ENCODE results near the gene H3-3A. TPM values are rescaled to one million over a fixed set of nuclear protein-coding genes. Genes with fewer than 3 reads are reported as not detected.

H3-3A gene
- total and polyA plus RNA-seq, 8 donors = 444 to 1,270 (median 1,187) TPM

DNA sequence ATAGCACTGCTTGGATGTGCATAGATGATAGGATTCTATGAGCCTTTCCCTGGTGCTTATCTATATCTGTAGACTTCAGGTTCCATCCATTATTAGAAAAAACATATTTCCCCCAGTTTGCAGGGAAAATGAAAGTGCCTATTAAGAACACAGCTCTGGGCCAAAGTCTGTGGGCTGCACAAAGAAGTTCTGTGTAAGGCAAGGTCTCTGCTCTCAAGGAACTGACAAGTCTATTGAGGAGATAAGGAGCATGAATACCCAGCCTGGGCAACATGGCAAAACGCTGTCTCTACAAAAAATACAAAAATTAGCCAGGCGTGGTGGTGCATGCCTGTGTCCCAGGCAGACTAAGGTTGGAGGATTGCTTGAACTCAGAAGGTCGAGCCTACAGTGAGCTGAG is 41.1 kb upstream of the H3-3A start:
- intact Hi-C loops (cut with DNase I) = no loop called here
- ATAC-seq (no peak), DNase-seq (no peak)
- Histone ChIP-seq H3K27me3 (no peaks in the 10 kb centered on the region), H3K27ac (no peak overlapping the region), H3K9me3 (no peaks in the 10 kb centered on the region), H3K36me3 (no peaks in the 10 kb centered on the region), H3K4me3 (no peak overlapping the region), H3K4me1 (no peaks in the 10 kb centered on the region)
- TF ChIP-seq, protein P1, sequence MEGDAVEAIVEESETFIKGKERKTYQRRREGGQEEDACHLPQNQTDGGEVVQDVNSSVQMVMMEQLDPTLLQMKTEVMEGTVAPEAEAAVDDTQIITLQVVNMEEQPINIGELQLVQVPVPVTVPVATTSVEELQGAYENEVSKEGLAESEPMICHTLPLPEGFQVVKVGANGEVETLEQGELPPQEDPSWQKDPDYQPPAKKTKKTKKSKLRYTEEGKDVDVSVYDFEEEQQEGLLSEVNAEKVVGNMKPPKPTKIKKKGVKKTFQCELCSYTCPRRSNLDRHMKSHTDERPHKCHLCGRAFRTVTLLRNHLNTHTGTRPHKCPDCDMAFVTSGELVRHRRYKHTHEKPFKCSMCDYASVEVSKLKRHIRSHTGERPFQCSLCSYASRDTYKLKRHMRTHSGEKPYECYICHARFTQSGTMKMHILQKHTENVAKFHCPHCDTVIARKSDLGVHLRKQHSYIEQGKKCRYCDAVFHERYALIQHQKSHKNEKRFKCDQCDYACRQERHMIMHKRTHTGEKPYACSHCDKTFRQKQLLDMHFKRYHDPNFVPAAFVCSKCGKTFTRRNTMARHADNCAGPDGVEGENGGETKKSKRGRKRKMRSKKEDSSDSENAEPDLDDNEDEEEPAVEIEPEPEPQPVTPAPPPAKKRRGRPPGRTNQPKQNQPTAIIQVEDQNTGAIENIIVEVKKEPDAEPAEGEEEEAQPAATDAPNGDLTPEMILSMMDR (IDR thresholded peaks at IDR 0.05) = no peak

DNA sequence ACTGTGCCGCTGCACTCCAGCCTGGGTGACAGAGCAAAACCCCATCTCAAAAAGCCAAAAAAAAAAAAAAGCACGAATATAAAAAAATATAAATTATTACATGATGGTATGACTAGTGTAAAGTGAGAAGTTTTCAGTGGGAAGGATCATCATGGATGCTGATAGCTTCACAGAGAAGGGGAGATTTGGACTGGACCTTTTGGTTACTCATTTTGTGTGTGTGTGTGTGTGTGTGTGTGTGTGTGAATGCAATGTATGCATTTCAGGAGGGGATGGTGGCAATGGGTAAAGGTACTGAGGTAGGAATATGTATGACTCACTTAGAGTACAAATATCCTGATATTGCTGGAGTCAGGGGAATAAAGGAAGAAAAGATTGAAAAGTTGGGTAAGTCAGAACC is 40.7 kb upstream of the H3-3A start:
- TF ChIP-seq, protein P1 (IDR thresholded peaks at IDR 0.05) = no peak
- H3K27ac ChIP-seq = no peak overlapping the region
- no peak for ATAC-seq
- H3K9me3 ChIP-seq = no peaks in the 10 kb centered on the region
- H3K27me3 ChIP-seq = no peaks in the 10 kb centered on the region
- H3K4me3 ChIP-seq = no peak overlapping the region
- H3K36me3 ChIP-seq = no peaks in the 10 kb centered on the region
- H3K4me1 ChIP-seq = no peaks in the 10 kb centered on the region
- intact Hi-C loops (cut with DNase I) = no loop called here
- DNase-seq = no peak

DNA sequence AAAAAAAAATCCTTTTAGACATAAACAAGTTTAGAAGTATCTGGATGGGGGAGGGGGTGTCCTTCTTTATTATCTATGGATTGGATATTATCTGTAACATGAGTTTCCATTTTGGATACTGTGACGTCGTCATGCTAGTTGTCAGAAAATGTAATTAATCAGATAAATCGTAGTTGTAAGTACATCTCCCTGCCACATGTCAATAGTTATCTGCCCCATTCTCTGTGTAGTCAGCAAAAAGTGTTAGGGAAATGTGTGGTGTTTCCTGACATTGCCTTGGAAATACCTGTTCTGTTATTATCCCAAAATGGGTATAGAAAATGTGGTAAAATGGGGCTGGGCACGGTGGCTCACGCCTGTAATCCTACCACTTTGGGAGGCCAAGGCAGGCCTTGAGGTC is 38.8 kb upstream of the H3-3A start:
- Histone ChIP-seq H3K27me3 (no peaks in the 10 kb centered on the region), H3K27ac (no peak overlapping the region), H3K9me3 (no peaks in the 10 kb centered on the region), H3K4me1 (peaks cover 0 to 7% of the 10 kb centered on the region in 2 donors), H3K36me3 (no peaks in the 10 kb centered on the region), H3K4me3 (no peak overlapping the region)
- intact Hi-C loops (cut with DNase I) = no loop called here
- TF ChIP-seq, protein P1 (IDR thresholded peaks at IDR 0.05) = no peak
- no peak for DNase-seq
- ATAC-seq = no peak

DNA sequence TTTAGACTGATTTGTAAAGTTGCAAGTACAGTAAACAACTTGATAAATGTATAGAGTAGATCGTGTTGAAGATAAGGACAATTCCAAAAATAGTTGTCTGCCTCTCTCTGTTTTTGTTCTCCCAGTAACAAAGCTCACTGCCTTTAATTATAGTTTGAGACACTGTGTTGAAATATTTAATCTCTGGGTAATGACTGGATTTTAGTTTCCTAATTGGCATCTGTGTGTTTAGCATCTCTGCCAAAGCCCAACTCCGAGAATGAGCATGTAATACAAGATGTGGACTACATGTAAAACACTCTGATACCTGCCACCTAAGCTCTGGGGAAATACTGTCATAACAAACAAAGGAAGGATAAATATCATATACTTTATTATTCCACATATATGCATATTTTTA is 35.7 kb upstream of the H3-3A start:
- DNase-seq (no peak), ATAC-seq (no peak)
- intact Hi-C loops (cut with DNase I) = no loop called here
- Histone ChIP-seq H3K27me3 (no peaks in the 10 kb centered on the region), H3K9me3 (no peaks in the 10 kb centered on the region), H3K4me3 (no peak overlapping the region), H3K27ac (no peak overlapping the region), H3K4me1 (peaks cover 0 to 28% of the 10 kb centered on the region in 2 donors), H3K36me3 (no peaks in the 10 kb centered on the region)
- TF ChIP-seq, protein P1 (IDR thresholded peaks at IDR 0.05) = no peak

DNA sequence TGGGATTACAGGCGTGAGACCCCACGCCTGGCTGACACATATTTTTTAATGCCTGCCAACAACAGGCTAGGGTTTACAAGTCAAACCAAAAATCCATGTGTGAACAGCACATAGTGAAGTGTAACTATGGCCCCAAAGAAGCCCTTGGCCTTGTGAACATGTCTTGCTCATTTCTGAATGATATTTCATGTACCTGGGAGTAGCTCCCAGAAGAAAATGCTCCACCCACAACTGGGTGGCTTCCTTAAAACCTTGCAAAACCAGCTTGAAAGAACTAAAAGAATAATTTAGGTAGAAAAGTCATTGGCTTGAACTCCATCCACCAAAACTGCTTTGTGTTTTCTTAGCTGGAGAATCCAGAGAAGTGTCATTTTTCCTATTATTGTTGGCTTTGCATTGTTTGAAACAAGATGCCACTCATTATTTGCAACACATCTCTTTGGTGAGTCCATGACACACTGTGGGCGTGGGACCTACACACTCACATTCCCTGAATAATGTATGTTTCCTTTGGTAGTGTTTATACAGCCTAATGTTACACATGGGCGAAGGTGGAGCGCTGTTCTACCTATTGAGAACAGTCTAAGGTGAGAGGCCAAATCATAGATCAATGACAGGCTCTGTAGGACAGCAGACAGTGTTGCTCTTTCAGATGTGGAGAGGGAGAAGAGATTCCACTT is 34.8 kb upstream of the H3-3A start:
- peaks cover 0 to 37% of the 10 kb centered on the region in 2 donors for H3K4me1 ChIP-seq
- no peak overlapping the region for H3K4me3 ChIP-seq
- H3K36me3 ChIP-seq = no peaks in the 10 kb centered on the region
- H3K27ac ChIP-seq = no peak overlapping the region
- DNase-seq (no peak), ATAC-seq (no peak)
- TF ChIP-seq, protein P1 (IDR thresholded peaks at IDR 0.05) = no peak
- H3K27me3 ChIP-seq = no peaks in the 10 kb centered on the region
- H3K9me3 ChIP-seq = no peaks in the 10 kb centered on the region
- intact Hi-C loops (cut with DNase I) = no loop called here
